GM08714 (cell line): Measurements from ENCODE around the gene SERPINI1.

Experiments used
- H3K4me3 ChIP-seq: fragments of 200-500 bp; sonication (Bioruptor generic); 2 replicates; pipeline ENCODE4 v1.5.1; 2014; ENCODE audit warnings: mild to moderate bottlenecking, low read length, inconsistent platforms
- ZNF274 ChIP-seq: IDR thresholded peaks from 2 replicates; pipeline ENCODE4 v1.6.1; 2012; ENCODE audit warnings: mild to moderate bottlenecking, low read depth, low read length

The SERPINI1 gene

GRCh38 chr3:167839460-167840134 lies 104.1 kb downstream of the SERPINI1 start:
- H3K4me3 ChIP-seq: no peak overlapping the region
- TF ChIP-seq ZNF274: no peak

DNA sequence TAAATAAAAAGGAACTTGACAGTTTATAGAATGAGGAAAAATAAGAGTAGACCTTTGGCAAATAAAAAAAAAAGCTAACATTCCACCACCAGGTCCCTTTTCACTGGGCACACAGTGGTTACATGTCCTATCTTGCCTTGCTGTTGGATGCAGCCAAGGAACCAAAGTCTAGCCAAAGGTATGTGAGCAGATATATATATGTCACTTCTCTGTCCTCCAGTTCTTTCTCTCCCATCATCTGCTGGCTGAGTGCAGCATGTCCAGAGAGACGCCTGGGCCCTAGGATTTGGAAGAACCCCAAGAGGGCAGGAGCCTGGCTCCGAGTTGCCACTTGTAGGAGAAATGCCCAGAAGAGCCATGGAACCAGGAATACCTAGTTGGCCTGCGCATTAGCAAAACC lies 104.7 kb downstream of the SERPINI1 start:
- no peak for TF ChIP-seq ZNF274
- H3K4me3 ChIP-seq: no peak overlapping the region

GRCh38 chr3:167843481-167843880 lies 108.0 kb downstream of the SERPINI1 start:
- TF ChIP-seq ZNF274: no peak
- no peak overlapping the region for H3K4me3 ChIP-seq

DNA sequence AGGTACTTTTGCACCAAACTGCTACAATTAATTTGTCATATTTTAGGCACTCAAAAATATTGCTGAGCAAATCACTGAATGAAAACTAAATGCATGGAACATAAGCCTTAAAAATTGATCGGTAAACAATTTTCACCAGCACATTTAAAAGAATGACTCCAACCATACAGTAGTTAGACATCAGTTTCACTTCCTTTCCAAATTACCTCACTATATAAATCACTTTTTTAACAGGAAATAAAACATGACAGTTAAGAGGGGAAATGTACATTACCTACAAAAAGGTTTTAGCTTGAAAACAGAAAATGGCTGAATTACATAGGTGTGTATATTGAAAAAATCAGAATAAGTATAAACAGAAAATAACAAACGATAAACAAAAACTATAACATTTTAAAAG lies 108.4 kb downstream of the SERPINI1 start:
- no peak for TF ChIP-seq ZNF274
- no peak overlapping the region for H3K4me3 ChIP-seq

- H3K4me3 ChIP-seq: no peak overlapping the region
- no peak for TF ChIP-seq ZNF274
These were observed 109.0 kb downstream of the SERPINI1 start for GRCh38 chr3:167844528-167844927.

DNA sequence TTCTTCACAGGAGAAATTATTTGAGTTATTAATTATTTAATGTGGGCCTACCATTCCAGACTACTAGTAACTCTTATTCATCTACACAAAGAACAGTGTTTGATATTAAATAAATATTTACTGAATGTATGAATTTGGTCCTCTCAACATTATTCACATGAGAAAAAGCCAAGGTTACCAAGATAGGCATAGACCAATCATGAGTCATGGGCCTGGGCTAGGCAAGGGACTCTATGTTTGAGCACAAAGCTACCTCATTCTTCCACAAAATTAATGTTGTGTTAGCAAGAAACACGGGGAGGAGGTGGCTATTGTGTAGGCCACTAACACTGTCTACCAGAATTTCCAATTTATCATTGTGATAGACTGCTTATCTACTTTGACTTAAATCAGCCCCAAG lies 115.7 kb downstream of the SERPINI1 start:
- TF ChIP-seq ZNF274: no peak
- H3K4me3 ChIP-seq: no peak overlapping the region

GRCh38 chr3:167851749-167852148 lies 116.2 kb downstream of the SERPINI1 start:
- TF ChIP-seq ZNF274: no peak
- no peak overlapping the region for H3K4me3 ChIP-seq

DNA sequence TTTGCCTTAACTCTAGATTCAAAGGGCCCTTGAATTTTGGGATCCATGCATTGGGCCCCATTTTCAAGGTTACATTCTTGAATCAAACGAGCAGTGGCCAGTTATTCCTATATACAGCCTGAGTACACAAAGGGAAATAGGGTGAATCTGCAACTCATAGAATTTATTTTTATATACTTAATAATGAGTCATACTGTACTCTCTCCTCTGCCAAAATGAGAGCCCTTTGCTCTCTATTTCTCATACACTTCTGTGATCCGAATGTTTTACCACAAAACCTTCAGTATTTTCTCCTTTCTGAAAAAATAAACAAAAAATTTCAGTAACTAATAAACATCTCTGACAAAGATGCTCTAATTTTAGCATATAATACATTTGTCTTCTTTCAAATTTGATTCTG lies 116.7 kb downstream of the SERPINI1 start:
- no peak for TF ChIP-seq ZNF274

GRCh38 chr3:167854063-167854462 lies 118.5 kb downstream of the SERPINI1 start:
- no peak for TF ChIP-seq ZNF274
- H3K4me3 ChIP-seq: no peak overlapping the region

More for the DNA sequence above, 116.7 kb downstream of the SERPINI1 start:
- H3K4me3 ChIP-seq: no peak overlapping the region

DNA sequence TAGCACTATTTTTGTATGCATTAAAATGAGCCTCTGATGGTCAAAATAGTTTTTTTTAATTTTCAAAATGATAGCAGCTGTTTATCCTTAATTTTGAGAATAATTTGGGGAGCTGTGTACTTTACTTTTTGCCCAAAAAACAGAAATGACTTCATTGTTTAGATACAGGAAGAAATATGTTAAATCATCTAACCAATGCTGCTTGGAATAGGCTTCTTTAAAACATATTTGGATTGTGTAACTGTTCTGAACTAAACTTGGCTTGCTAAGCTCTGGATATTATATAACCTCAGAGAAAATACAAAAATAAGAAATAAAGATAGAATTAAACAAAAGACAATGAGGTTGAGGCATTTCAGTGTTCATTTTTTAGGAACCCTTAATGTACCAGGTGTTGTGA lies 119.3 kb downstream of the SERPINI1 start:
- no peak for TF ChIP-seq ZNF274
- no peak overlapping the region for H3K4me3 ChIP-seq

DNA sequence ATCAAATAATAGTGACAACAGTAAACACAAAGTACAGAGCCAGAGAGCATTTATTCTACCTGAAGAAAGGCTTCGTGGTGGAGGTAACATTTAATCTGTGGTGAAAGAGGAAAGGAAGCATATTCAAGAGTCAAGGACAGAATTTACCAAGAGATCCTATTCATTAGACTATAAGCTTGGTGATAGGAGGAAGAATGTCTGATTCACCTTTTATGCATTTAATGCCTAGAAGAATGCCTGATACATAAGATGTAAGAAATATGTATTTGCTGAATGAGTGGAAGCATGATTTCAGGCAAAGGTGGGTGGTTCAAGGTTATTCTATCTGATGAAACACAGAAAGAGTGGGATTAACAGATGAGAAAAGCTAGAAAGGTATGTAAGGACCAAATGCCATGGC lies 119.8 kb downstream of the SERPINI1 start:
- TF ChIP-seq ZNF274: no peak
- no peak overlapping the region for H3K4me3 ChIP-seq

GRCh38 chr3:167858865-167859264 lies 123.3 kb downstream of the SERPINI1 start:
- H3K4me3 ChIP-seq: no peak overlapping the region
- TF ChIP-seq ZNF274: no peak

DNA sequence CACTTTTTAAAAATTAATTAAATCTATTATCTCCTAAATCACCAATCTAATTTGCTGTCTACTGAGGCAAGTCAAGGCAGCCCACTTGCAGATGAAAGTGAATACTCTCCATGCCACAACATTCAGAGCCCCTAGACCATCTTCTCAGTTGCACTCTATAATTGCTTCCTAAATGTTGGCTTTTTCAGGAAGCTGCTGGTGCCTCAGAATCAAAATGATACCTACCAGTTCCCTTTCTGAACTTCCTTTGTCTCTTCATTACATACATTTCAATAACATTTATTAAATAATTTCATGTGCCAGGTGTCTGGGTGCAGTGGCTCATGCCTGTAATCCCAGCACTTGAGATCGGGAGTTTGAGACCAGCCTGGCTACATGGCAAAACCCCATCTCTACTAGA lies 124.1 kb downstream of the SERPINI1 start:
- no peak for TF ChIP-seq ZNF274
- H3K4me3 ChIP-seq: no peak overlapping the region

DNA sequence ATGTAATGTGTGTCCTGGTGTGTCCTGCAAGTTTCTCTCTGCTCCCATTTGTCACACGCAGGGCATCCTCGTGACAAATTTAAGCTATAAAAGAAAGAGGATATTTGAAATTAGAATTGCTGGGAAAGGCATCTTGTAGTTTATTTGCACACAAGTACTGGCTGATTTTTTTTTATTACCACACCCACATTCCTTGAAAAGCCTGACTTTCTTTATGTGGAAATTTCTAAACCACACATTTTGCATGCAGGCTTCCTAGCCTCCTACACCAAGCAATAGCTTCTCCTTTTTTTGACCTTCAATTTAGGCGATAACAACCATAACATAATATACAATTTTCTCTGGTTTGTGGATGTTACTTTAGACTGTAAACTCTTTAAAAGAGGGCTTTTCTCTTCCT lies 126.1 kb downstream of the SERPINI1 start:
- no peak overlapping the region for H3K4me3 ChIP-seq

GRCh38 chr3:167862104-167862730 lies 126.7 kb downstream of the SERPINI1 start:
- no peak overlapping the region for H3K4me3 ChIP-seq
- TF ChIP-seq ZNF274: no peak

More for the DNA sequence above, 126.1 kb downstream of the SERPINI1 start:
- TF ChIP-seq ZNF274: no peak
